Activated CD4-positive, CD25-positive, alpha-beta regulatory T cell treated with anti-CD3 and anti-CD28 coated beads, Interleukin-2, amount 50 U/mL, for 72 hours (primary cell): ENCODE data around the gene MAP10.

Experiments
- DNase-seq: peaks from one replicate; pipeline ENCODE4 v3.0.0; 2021

Gene MAP10

DNA sequence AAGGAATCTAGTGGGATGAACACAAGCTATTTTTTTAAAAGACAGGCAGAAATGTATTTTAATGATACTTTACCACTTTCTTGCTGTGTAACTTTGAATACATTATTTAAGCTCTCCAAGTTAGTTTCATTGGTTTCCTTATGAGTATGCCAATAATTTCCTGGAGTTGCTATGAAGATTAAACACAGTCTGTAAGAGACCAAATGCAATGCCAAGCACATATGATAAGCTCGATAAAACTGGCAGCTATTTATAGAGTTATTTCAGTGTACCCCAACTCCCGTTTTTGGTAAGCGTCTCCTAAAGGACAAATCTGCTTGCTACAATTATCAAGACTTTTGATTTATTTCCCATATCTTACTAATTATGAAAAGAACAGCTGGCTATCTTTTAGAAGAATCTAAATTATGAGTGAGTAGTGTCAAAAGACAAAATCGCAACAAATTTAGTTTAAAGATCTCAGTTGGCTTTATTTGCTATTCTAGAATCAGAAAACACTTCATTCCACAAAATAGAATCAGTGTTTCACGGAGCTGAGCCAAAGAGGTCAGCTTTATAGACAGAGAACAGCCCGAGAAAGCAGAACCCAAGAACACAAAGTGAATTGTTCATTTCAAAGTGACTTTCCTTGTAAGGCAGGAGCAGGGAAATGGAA lies 7.2 kb upstream of the MAP10 start:
- no peak for DNase-seq

DNA sequence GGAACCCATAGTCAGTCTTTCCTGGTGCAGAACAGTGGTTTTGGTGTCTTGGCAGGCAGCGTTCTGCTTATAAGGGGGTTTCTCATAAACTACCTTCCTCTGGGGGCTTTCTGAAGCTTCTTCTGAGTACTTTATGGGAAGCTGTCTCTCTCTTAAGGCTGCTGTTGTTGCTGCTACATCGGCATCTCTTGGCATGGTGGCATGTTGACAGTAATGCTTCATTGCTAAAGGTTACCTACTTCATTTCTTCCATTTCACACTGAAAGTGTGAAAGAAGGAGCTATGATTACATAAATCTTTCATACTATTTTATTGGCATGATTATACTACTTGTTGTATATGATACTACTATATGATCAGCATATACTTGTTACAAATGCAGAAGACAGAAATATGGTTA lies 6.3 kb upstream of the MAP10 start:
- DNase-seq: no peak

DNA sequence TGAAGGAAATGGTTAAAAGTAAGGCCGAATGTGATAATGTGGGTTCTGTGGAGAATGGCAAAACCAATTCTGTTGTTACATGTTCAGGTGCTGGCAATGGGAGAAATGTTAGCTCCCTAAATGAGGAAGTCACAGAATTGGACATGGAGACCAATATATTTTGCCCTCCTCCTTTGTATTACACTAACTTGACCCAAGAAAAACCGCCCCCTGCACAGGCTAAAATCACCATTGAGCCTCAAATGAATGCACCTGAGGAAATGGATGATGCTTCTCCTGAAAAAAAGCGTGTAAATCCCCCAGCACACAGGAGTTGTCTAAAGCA lies 932 bp downstream of the MAP10 start:
- no peak for DNase-seq

DNA sequence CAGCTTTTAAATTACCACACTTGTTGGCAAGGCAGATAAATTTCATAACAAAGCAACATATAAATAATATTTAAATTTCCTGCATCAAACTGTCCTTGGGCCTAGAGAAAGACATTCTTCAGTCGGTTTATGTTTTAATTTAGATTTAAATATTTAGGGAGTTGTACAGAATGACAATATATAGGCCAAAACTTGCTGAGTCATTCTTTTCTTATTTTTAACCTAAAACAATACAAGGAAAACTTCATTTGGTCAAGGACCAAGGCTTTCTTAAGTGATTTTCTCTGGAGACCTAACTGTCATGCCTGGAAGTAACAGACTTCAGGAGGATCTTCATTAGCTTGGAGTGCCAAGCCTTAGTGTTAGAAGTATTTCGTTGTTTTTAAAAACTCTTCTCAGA lies 5.6 kb downstream of the MAP10 start:
- DNase-seq: no peak

DNA sequence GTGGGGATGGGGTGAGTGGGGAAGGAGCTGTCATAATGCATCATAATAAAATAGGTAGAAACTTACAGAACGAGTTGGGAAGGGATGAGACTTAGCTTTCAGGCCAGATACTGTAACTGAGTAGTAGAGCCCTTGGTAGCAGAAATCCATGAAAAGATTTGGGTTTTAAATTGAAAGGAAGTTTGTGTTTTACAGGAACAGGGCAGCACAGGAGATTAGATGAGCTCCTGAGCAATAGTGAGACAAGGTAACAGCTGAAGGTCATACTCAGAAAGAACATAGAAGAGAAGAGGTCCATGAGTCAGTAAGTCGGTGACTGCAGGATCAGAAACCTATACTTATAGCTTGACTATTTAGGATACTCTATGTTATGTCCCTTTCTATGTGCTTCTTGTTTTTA lies 7.3 kb downstream of the MAP10 start:
- no peak for DNase-seq

DNA sequence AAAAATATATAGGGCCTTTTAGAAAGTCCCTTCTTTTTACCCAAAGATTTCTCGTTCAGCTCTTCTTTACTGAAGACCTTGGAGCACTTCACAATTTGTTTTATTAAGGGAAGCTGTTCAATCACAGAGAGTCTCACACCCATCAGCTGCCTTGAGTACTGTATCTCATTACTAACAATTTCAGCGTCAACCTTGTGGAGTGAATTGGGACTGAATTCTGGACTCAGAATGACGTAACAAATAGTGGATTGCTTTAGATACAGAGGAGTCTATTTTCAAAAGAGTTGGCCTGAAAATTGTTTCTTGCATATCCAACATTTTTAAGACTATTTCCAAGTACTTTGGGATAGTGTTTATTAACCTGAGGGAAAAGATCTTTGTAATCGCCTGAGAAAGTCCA lies 7.9 kb downstream of the MAP10 start:
- no peak for DNase-seq

DNA sequence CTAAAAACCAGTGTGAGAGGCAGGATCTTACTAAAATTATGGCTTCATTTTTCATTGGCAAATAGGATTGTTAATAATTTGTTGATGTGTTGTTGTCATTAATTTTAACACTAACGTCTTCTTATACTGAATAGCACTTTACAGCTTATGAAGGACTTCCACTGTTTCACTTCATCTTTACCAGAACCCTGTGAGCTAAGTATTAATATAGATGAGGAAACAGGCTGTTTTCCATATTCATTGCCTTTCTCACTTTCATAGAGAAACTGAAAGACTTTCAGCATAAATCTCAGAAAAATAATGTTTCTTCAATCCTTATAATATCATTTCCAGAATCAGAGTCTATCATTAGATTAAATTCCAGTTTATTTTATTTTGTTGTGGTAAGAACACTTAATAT lies 8.5 kb downstream of the MAP10 start:
- DNase-seq: no peak

DNA sequence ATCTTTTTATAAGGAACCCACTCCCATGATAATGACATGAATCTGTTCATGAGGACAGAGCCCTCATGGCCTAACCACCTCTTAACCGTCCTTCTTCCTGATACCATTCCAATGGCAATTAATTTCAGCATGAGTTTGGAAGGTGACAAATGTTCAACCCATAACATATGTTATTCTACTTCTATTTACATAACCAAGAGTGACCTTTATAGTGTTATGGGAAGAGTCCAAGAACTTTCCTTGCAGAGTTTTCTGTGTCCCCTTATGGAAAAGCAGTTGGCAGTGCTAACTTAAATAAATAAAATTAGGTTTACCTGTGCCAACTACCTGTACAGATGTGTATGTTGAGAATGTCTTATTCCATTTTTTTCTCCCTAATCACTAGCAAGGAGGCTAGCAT lies 11.1 kb downstream of the MAP10 start:
- DNase-seq: no peak

DNA sequence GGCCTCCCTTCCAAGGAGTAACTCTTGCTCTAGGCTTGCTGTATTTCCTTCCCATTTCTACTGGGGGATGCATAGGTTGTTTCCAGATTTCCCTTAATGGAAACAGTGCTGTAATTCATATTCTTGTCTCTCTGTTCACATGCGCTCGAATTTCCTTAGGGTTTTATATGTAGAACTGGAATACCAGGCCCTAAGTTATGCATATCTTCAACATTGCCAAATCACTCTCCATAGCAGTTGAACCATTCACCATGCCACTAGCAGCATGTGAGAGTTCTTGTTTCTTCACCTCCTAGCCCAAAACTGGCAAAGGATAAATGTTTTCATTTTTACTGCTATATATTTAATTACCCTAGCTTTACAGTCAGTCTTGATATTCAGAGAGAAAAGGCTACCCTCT lies 12.8 kb downstream of the MAP10 start:
- DNase-seq: no peak

DNA sequence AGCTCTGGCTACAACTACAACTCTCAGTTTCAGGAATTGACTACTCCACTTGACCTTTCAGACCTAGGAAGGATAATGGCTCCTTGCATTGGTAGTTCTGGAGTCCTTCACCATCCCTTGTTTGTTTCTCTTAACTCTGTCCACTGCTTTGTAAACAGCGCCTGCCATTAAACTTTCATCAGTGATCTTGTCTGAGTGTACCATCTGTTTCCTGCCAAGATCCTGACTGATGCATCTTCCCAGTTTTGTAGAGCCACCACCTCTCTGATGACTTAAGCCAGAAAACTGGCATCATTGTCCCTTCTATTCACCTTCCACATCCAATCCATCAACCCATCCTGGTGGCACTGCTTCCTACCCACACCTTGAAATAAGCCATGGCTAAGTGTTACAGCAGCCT lies 15.2 kb downstream of the MAP10 start:
- DNase-seq: no peak

DNA sequence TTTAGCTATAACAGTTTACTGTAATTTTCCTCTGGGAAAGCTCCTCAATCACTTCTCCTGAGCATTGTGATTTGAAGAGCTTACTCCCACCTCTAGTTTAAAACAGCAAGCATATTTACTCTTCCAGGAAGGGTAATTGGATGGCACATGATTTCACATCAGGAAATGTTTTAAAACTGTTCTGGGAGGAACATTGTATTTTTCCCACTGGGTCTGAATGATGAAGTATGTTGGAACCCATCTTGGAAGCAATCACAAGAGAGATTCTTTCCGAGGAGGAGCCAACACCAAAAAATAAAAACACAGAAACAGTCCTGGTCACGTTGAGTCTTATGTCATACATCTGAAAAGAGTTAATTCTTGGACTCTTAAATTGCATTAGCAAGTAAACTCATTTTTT lies 17.3 kb downstream of the MAP10 start:
- DNase-seq: no peak

DNA sequence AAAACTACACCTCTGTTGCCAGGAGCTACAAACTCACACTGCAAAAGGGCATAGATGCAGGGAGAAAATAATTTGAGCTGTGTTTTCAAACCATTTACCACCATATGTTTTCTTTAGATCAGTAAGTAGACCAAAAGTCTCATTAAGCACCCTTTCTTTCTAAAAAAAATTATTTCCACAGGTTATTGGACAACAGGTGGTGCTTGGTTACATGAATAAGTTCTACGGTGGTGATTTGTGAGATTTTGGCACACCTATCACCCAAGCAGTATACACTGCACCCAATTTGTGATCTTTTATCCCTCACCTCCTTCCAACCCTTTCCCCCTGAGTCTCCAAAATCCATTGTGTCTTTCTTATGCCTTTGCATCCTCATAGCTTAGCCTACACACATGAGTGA lies 21.1 kb downstream of the MAP10 start:
- no peak for DNase-seq

DNA sequence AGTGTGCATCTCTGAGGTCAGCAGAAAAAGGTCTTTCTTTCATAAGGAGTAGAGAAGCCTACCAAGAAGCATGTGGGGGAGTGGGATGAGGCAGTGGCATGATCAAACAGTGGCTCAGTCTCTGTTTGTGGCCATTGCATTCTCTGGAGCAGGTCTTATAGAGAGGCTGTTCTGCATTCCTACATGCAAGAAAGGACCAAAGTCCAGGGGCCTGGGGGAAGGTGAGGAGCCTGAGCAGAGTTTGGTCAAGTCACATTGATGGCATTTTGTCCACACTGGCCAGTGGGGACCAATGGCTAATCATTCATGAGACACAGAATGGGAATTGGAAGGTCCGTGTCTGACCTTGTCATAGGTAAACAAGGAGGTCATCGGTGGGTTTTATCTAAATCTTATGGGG lies 25.4 kb downstream of the MAP10 start:
- DNase-seq: no peak

DNA sequence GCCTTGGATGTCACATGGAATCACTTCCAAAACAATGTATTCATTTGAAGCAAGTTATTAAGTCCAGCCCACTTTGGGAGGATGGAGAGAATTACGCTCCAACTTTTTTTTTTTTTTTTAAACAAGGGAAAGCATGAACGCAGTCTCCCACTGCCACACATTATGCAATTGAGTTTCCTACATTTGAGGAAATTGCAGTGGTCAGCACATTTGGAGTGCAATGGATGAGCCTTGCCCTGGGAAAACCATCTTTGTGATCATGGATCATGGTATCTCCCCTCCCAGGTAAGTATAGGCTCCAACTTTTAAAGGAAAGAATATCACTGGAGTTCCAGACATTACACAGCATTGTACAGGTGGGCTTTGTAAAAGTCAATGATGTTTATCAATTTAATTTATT lies 26.7 kb downstream of the MAP10 start:
- no peak for DNase-seq

DNA sequence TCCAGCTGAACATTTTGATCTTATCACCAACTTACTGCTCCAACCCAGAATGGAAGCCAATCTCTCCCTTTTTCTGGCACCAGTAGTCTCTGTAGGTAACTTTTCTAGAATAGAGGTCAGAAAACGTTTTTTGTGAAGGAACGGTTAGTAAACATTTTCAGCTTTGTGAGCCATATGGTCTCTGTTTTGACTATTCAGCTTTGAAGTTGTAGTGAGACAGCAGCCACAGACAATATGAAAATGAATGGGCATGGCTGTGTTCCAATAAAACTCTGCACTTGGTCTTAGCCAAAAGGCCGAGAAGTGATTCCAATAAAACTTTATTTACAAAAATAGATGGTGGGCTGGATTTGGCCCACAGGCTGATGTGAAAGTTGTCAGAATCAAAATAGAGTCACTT lies 28.9 kb downstream of the MAP10 start:
- no peak for DNase-seq

DNA sequence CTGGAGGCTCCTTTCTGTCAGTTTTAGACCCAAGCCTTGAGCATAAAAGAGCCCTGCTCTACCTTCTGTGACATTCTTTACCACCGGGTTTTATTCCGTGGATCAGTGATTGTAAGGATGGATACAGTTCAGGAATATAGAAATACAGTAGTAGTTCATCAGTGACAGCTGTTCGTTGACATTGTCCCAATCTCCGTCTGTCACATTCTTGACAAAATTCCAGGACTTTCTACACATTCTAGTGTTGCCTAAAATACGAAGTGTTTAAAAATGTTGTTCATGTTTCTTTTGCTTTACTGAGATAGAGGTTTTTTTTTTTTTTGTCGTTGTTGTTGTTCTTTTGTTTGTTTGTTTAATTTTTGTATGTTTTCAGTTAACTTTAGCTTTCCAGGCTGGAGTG lies 29.9 kb downstream of the MAP10 start:
- DNase-seq: no peak

DNA sequence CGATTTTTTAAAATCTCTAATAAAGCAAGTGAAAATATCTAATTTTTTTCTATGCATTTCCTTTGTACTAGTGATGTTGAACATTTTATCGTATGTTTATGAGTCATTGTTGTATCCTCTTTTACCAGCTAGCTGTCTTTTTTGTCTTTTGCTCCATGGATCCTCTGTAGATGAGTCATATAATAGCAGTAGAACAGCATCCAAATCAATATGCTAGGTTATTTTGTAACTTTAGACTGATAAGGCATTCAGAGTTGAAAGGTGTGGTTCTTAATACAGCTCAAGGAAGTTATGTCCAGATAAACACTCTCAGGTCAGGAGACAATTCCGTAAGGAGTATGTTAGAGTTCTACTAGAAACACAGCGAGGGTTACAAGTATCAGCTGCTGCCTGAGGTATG lies 31.9 kb downstream of the MAP10 start:
- no peak for DNase-seq

DNA sequence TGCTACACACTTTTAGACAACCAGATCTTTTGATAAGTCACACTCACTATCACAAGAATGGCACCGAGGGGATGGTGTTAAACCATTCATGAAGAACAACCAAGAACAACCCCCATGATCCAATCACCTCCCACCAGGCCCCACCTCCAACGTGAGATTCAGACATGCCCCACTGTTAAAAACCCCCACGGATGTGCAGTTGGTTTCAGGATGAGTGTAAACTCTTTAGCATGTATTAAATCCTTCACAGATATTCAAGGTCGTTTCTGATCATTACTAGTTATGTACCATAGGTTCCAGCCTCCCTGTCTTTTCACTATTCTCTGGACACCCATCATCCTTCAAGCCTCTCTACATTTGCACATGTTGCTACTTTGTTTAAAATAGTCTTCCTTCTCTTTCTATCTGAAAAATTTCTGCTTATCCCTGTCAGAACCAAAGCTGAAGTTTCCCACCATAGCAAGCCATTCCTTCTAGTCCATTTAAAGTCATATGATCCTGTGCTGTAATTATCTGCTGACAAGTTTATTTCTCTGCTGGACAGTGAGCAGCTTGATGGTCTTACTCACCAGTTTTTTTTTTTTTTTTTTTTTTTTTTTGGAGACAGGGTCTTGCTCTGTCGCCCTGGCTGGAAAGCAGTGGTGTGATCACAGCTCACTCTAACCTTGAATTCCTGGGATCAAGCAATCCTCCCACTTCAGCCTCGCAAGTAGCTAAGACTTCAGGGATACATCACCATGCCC lies 36.8 kb downstream of the MAP10 start:
- no peak for DNase-seq

DNA sequence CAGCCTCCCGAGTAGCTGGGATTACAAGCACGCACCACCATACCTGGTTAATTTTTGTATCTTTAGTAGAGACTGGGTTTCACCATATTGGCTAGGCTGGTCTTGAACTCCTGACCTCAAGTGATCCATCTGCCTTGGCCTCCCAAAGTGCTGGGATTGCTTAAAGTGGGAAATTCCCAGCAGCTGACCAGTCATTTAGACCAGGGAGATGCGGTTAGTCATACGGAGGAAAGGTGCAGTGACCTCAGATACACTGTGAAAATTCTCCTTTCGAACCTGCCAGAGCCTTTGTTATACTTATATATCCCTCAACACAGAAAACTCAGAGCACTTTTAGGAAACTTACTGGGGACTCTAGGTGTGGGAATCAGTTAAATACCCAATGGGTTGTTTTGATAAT lies 39.6 kb downstream of the MAP10 start:
- DNase-seq: no peak

DNA sequence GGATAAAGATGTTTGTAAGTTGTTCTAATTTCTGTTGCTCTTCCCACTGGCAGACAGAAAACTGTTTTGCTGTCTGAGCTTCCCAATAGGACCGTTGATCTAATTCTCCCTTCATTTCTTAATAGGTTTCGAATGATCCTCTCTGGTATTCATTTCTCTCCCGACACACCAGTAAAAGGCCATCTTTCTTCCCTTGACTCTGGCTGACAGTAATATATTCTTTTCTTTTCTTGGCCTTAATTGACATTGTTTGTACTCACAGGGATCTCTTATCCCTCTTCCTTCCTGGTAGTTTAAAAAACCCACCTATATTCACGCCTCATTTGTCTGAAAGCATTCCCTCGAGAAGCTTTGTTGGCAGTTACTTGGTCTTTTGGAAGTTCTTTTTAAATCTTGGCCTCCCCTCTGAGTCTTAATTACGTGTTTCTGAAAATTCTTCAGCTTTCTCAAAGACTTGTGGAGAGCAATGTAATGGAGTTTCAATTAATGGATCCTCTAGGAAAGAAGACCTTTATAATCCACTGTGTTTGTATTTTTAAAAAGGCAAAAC lies 40.3 kb downstream of the MAP10 start:
- no peak for DNase-seq

DNA sequence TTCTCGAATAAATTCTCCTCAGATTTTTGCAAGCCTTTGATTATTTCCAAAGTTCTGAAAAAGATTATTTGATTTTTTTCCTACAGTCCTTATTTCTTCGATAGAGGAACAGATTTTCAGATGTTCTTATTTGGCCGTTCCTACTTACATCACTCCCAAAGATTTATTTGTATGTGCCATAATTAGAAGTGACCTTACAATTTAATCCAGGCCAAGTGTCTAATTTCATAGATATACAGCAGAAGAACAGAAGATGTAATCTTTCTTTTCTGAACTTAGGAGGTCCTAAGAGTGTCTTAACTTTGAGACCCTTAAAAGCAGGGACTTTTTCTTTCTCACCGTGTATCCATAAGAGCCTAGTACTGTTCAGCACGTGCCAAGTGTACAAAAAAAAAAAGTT lies 46.3 kb downstream of the MAP10 start:
- no peak for DNase-seq

DNA sequence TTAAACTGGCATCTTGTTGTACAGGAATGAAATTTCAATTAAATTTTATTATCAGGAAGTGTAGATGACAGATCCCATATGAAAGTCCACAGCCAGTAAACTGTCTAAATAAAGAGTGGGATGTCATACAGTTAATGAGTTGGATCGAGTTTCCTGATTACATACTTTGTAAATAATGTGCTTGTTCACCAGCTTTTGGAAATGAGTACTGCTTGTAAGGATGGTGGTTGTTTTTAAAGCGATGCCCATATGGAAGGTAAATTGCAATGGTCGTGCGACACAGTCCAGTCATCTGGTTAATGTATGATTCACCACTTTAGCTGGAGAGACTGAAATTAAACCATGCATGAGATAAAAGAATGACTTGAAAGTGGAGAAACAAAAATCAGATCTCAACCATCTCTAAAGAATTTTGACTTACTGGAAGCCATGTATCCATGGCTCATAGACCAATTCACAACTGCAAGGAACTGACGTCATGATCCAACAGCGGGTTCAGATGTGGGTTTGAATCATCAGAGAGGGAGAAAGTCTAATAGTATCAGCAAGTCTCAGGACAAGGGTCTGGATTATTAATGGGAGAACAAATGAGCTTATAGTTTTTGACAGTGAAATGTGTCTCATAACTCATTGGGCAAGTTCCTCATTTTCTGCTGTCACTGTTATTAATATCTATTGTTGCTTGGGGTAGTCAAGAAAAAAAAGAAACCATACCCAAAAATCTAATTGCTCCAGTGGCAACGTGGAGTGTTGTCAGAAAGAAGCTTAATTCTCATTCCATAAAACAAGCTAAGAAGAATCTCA lies 49.0 kb downstream of the MAP10 start:
- no peak for DNase-seq

DNA sequence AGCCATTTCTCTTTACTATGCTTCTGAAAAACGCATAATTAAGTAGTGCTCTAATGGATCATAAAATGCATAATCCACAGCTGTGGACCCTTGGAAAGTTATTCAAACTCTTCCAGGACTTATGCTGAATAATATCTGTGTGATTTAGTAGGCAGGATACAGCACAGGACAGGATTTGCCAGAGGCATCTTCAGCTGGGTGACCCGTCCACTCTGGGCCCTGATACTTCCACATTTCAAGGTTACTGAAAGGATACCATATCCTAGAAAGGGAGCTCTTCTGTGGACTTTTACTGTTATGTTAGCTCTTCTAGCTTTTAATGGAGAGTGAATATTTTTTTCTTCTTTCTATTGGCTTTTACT lies 49.6 kb downstream of the MAP10 start:
- no peak for DNase-seq

DNA sequence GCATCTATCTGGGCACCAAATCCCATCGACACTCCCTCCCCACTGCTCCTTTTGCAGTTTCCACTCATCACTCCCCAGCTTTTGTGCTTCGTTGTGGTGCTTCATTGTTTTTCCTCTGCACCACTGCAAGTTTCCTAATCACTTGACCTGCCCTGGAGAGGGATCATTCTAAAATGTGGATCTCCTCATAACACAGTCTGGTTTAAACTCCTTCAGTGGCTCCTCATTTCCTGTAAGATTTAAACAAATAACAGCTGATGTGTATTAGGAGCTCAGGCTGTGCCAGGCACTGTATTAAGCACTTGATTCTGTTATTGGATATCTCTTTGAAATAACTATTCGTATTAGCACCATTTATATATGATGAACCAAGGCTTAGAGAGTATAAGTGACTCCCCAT lies 51.3 kb downstream of the MAP10 start:
- DNase-seq: no peak
